ENCODE data around the gene AGO3.
"Not testable (repeated sequence)": the region's sequence is repeated elsewhere in the genome, so short reads cannot be mapped to it uniquely, and the experiment has no call there.

Gene AGO3

DNA sequence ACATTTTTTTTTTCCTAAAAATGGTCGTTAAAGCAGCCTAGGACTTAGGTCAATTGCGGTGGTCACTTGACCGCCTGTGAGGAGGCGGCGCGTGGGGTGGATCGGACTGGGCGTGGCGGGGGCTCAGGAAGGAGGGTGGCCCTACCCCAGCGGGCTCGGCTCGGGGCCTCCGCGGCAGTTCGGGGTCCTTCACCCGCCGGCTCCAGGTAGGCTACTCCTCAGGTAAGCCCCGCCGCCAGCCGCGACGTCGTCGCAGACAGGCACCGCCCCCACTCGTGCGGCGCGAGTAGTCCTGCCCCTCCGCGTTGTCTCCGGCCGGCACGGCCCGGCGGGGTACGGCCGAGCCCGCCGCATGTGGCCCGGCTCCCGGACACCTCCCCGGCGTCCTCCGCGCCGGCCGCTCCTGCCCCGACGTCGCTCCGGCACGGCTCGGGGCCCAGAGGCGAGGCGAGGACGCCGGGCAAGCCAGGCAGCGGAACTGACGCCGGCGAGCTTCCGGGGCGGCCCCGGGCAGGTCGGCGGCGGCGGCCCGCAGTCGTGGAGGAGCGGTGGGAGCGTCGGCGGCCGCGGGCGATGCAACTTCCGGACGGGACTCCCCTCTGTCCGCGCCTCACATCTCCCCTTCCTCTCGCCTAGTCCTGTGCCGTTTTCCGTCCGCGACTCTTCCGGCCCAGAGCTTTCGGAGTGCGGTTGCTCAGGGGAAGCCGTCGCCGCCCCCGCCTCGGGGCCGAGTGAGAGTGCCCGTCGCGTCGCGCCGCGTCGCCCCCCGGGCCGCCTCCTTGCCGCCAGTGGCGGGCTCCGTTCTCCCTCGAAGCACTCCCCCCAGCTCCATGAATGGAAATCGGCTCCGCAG, at the start of gene AGO3:
Gene AGO3, plus strand, starts transcription at position 513 of the 853 bp plus-strand sequence. Its CDS starts 322 bp downstream, at position 835.
- peak; percentile 85 to 86 for DNase-seq

GRCh38 chr1:35881850-35882273, 49.0 kb upstream of the AGO3 start:
- no peak for DNase-seq

GRCh38 chr1:35882586-35882944, 48.3 kb upstream of the AGO3 start:
- no peak for DNase-seq

DNA sequence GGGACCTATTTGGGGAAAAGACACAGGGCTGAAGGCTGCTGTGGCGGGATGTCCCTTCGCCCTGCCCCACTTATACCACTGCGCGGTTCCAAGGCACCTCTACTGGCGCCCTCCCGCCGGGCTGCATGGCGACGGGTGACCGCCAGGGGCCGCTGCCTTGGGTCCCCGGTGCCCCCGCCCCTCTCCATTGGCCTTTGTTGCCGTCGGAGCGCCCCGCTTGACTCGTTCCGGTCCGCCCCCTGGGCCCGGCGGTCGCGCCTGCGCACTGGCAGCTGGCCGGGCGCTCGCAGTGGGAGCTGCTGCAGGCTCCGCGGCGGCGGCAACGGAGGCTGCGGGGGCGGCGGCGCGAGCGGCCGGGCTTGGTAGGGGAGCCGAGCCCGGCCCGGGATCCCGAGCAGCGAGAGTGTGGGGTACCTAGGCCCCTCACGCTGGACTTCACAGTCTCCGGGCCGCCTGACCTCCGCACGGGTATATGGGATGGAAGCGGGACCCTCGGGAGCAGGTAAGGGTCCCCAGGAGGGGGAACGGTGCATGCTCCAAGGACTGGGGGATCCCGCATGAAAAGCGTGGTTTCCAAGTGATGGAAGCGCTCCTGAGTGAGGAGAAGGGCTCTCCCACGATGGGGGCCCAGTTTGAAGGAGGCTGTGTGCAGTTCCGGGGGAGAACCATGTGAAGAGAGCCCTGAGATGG, 47.8 kb upstream of the AGO3 start, which contains the start of gene AGO1:
Gene AGO1, plus strand, starts transcription at position 265 of the 690 bp plus-strand sequence. Its CDS starts 213 bp downstream, at position 478.
- peak; percentile 96 to 97 for DNase-seq

- peak; percentile 53 to 58 for DNase-seq
Observed at GRCh38 chr1:35883635-35884101, 47.2 kb upstream of the AGO3 start.

DNA sequence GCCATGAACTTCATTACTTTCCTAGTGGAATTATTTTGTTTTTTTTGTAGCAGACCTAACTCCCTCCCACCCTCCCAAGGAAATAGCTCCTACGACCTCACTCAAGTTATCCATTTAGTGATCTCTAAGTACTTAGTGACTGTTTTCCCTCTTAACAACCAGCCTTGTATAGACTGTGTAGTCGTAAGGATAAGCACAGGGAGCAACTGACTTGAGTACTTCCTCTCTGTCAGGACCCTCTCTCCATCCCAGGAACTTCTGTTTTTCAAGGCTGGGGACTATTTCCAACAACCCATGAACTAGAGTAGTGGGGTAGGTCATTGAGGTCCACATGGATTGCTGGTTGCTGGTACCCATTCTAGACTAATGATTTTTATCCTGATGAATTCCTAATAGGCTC, 46.0 kb upstream of the AGO3 start:
- no peak for DNase-seq

GRCh38 chr1:35885961-35886558, 44.8 kb upstream of the AGO3 start:
- no peak for DNase-seq

GRCh38 chr1:35886577-35887431, 44.1 kb upstream of the AGO3 start:
- DNase-seq: no peak

GRCh38 chr1:35887508-35887907, 43.4 kb upstream of the AGO3 start:
- no peak for DNase-seq

DNA sequence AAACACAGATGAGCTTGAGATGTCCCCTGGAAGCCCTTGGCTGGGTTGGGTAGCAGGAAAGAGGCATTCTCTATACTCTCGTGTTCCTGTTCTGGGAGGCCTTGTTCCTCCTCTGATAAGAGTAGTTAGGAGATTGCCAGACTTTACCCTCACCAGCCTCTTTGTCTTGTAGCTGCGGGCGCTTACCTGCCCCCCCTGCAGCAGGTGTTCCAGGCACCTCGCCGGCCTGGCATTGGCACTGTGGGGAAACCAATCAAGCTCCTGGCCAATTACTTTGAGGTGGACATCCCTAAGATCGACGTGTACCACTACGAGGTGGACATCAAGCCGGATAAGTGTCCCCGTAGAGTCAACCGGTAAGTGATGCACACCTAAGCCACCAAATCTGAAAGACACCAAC, 42.6 kb upstream of the AGO3 start:
- DNase-seq: no peak

DNA sequence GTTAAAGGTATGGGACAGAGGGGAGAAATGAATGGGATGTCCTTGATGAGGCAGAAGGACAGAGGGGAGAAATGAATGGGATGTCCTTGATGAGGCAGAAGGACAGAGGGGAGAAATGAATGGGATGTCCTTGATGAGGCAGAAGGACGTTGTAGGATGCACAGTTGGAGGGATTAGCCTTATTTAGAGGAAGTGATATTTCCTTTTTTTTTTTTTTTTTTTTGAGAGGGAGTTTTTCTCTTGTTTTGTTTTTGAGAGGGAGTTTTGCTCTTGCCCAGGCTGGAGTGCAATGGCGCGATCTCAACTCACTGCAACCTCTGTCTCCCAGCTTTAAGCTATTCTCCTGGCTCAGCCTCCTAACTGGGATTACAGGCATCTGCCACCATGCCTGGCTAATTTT, 41.9 kb upstream of the AGO3 start:
- not testable (repeated sequence) for DNase-seq

DNA sequence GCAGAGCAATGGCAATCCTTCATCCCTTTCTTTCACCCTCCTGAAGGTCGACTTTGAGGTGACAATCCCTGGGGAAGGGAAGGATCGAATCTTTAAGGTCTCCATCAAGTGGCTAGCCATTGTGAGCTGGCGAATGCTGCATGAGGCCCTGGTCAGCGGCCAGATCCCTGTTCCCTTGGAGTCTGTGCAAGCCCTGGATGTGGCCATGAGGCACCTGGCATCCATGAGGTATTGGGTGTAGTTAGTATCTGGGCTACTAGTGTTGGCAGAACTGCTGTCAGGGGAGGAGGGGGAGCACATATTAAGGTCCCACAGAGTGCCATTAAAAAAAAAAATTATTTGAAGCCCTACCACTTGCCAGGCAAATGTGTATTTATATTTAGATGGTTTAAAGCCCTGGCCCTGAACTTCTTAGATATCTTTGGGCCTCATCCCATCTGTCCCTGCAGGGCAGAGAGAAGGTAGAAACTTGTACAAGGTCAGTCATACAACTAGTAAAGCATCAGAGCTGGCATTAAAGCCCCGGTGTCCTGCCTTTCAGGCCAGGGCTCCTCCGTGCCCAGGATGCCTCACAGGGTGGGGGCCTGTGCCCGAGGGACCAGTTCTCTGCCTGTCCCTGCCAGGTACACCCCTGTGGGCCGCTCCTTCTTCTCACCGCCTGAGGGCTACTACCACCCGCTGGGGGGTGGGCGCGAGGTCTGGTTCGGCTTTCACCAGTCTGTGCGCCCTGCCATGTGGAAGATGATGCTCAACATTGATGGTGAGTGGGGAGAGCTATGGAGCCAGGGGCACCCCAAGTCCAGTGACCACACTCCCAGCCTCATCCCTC, 37.6 kb upstream of the AGO3 start:
- no peak for DNase-seq

DNA sequence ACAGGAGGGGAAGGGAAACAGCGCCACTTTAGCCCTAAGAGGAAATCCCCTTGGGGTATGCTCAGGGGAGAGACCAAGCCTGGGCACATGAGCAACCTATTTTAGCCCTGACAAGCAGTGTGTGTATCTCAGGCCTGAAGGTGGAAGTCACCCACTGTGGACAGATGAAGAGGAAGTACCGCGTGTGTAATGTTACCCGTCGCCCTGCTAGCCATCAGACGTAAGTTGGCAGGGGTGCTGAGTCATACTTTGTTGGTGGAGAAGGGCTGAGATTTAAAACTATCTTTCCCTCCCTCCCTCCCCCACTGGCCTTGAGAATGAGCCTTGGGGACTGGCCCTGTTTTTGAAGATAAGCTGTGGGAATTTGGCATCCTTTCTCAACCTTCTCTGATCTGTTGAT, 36.7 kb upstream of the AGO3 start:
- no peak for DNase-seq

DNA sequence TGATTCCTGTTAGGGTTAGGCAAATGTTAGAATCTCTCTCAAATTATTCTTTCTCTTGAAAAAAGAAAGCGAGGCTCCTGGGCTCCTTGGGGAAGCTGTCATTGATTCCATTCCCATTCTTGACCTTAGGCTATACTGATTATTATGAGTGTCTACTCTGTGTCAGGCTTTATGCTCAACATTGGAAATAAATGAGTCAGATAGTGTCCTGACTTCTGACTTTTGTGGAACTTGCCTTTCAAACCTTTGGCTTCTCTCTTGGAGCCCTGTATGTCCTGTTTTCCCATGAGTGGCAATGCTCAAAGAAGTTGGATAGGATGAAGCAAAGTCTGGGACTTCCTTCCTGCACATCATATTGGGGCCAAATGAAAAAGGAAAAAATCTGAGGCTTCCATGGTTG, 36.2 kb upstream of the AGO3 start:
- DNase-seq: no peak

GRCh38 chr1:35899941-35900340, 31.0 kb upstream of the AGO3 start:
- DNase-seq: no peak

GRCh38 chr1:35901235-35901634, 29.7 kb upstream of the AGO3 start:
- no peak for DNase-seq

GRCh38 chr1:35902671-35903070, 28.2 kb upstream of the AGO3 start:
- DNase-seq: no peak

GRCh38 chr1:35914717-35915116, 16.2 kb upstream of the AGO3 start:
- no peak for DNase-seq

DNA sequence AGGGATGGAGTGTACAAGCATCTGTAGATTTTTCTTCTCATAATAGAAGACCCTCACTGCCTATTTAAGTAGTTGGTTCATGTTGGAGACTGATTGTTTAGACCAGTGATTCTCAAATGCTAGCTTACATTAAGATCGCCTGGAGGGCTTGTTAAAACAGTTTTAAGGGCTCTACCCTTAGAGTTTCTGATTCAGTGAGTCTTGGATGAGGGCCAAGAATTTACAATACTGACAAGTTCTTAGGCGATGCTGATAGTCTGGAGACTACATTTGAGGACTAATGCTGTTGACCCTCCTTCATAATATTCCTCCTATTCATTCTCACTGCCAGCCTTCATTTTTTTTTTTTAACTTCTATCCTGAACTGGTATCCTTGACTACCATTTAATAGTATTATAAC, 15.2 kb upstream of the AGO3 start:
- DNase-seq: no peak

DNA sequence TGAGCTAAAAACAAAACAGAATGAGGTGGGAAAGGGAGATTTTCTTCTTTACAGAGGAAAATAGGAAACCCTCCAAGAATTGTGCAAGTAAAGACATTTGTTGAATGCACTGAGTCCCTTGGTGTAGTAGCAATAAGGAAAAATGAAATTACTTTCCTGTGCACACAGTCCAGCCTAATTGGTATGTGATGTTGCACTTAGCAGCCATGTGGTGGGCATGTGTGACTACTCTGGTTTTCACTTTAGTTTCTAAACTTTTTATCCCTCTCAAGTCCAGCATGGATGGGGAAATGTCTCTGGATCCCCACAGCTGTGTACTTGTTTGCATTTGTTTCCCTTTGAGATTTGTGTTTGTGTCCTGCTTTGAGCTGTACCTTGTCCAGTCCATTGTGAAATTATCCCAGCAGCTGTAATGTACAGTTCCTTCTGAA, 7.1 kb upstream of the AGO3 start:
- DNase-seq: no peak

DNA sequence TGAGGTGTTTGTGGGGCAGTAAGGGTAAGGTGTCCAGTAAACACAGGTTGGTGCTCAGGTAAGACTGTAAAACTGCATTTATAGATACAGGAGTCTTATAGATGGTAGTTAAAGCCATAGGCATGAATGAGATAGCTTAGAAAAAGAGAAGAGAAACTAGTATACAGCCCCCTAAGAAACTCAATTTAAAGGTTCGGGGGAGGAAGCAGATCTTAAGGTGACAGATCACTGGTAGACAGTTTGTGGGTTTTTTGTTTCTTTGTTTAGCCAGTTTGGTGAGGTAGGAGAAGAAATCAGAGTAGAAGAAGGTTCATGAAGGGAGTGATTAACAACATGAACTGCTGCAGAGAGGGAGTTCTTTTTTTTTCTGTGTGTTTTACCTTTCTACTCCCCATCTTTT, 6.1 kb upstream of the AGO3 start:
- no peak for DNase-seq

GRCh38 chr1:35925741-35926140, 5.2 kb upstream of the AGO3 start:
- DNase-seq: no peak

Data from stimulated activated CD4-positive, alpha-beta T cell treated with anti-CD3 and anti-CD28 coated beads, Interleukin-4, amount 100 ng/mL, for 4 hours (primary cell).